HG02973 (cell line): Measurements from ENCODE around the gene NR2F2.

Experiments used
- ATAC-seq: cut with Tn5 transposase; IDR thresholded peaks from one replicate; pipeline ENCODE4 v1.9.1; 2021; ENCODE audit warnings: moderate library complexity; ENCODE audit not compliant: unreplicated experiment

The NR2F2 gene

DNA sequence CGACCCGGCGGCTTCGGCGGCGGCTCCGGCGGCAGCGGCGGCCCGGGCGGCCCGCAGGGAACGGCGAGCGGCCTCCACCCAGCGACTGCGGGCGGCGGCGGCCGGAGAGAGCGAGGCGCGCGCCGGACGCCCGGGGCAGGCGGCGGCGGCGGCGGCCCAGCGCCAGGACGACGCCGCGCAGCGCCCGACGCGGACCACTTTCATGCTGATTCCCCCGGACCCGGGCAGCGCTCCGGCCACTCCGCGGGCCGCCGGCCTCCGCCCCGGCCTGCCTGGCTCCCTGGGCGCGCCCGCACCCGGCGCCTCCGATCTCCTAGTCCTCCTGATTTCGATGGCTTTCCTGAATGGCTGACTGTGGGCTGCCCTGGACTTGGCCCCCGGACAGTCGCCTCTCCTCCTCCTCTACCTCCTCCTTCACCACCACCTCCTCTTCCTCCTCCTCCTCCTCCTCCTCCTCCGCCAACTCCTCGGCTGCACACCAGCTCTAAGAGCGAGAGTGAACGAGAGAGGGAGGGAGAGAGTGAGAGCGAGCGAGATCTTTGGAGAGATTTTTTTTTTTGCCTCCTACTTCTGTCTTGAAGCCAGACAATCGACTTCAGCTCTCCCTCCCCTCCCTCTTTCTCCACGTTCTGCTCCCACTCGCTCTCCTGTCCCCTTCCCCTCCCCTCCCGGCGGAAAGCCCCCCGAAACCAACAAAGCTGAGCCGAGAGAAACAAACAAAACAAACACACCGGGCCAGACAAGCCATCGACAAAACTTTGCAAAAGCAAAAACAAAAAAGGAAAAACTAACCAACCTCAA is 844 bp downstream of the NR2F2 start:
- no peak for ATAC-seq

DNA sequence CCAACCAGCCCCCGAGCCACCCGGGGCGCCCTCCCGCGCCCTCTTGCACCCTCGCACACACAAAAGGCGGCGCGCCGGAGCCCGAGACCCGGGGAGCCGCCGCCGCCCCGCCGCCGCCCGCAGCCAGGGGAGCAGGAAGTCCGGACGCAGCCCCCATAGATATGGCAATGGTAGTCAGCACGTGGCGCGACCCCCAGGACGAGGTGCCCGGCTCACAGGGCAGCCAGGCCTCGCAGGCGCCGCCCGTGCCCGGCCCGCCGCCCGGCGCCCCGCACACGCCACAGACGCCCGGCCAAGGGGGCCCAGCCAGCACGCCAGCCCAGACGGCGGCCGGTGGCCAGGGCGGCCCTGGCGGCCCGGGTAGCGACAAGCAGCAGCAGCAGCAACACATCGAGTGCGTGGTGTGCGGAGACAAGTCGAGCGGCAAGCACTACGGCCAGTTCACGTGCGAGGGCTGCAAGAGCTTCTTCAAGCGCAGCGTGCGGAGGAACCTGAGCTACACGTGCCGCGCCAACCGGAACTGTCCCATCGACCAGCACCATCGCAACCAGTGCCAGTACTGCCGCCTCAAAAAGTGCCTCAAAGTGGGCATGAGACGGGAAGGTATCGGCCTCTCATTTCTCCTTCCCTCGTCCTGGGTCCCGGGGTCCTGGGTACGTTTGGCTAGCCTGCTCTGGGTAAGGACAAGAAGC is 1.6 kb downstream of the NR2F2 start:
- no peak for ATAC-seq

GRCh38 chr15:96332637-96333121 is 2.2 kb downstream of the NR2F2 start:
- ATAC-seq: no peak

DNA sequence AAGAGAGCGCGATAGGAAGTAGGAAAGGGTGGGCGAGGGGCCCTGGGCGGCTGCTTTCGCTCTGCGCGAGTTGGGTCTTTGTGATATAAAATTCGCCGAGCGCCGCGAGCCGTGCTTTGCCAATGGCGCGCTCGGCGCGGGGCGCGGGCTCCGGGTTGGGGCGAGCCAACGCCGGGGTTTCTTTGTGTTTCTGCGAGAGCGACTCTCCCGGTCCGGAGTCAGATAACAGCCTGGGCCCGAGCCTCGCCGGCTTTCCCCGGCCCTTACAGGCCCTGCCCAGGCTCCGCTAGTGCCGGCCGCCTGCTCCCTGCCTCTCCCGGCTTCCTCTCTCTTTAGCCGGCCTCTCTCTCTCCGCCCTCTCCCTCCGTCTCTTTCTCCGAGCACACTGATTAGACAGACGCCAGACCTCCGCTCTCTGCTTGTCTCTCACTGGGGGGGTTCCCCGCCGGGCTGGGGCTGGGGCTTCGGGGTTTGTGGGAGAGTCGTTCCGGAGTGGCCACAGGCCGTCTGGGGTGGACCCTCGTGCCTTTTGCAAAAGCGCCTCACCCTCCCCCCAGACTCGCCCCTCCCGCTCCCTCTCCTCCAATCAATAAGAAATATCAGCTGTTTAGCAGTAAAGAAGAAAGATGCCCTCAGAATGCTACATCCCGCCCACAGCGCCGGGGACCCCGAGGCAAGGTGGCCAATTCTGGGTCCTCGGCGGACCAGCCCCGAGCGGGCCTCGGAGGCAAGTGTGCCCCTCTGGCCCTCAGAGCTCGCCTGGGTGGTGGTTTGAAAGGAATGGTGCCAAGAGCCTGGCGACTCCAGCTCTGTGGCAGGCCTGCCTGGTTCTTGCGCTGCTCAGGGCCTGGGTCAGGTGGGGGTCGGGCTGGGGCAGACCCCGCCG is 2.9 kb downstream of the NR2F2 start:
- ATAC-seq: no peak

- ATAC-seq: no peak
Measured at GRCh38 chr15:96334017-96334704, 3.7 kb downstream of the NR2F2 start.

DNA sequence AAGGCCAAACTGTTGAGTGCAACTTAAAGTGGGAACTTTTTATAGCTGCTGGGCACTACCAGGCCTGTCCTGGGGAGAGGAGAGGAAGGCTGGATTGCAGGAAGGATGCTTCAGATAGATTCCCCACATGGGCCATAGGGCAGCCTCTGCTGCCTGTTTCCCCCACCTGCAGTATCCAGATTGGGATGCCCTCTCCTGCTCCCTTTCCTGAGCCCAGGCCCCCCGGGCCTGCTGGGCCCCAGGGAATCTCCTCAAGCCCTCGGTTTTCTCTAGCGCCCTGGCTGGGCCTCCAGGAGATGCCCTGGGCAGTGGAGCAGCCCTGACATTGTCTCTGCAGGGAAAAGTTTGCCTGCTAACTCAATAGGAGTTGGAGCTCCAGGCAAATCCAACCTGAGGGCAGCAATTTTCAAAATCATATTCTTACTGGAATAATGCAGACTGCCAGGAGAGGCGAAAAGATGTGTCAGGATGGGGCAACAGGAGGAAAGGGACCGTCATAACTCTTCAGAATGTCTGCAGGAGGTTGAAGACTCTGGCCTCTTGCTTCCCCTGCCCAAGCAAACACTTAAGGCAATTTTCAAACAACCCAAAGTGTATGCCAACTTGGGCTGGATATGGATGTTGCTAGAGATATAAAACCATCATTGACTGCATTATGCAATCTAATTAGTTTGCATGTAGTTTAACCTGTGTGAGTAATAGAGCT is 4.4 kb downstream of the NR2F2 start:
- ATAC-seq: no peak

GRCh38 chr15:96335411-96336024 is 5.0 kb downstream of the NR2F2 start:
- ATAC-seq: no peak

- no peak for ATAC-seq
Measured at GRCh38 chr15:96336108-96336595, 5.7 kb downstream of the NR2F2 start.

- no peak for ATAC-seq
Measured at GRCh38 chr15:96336596-96337364, 6.3 kb downstream of the NR2F2 start.

DNA sequence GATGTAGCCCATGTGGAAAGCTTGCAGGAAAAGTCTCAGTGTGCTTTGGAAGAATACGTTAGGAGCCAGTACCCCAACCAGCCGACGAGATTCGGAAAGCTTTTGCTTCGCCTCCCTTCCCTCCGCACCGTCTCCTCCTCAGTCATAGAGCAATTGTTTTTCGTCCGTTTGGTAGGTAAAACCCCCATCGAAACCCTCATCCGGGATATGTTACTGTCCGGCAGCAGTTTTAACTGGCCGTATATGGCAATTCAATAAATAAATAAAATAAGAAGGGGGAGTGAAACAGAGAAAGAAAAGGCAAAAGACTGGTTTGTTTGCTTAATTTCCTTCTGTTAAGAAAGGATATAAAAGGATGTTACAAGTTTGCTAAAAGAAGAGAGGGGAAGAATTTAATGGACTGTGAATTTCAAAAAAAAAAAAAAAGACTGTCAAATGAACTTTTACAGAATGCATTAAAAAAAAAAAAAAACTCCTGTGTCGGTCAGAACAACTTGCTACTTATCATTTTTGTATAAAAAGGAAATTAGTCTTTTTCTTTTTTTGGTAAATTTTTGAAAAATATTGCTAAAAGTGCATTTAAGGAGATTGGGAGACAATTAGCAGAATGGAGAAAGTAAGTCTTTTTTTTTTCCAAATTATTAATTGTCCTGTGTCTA is 7.0 kb downstream of the NR2F2 start:
- no peak for ATAC-seq

DNA sequence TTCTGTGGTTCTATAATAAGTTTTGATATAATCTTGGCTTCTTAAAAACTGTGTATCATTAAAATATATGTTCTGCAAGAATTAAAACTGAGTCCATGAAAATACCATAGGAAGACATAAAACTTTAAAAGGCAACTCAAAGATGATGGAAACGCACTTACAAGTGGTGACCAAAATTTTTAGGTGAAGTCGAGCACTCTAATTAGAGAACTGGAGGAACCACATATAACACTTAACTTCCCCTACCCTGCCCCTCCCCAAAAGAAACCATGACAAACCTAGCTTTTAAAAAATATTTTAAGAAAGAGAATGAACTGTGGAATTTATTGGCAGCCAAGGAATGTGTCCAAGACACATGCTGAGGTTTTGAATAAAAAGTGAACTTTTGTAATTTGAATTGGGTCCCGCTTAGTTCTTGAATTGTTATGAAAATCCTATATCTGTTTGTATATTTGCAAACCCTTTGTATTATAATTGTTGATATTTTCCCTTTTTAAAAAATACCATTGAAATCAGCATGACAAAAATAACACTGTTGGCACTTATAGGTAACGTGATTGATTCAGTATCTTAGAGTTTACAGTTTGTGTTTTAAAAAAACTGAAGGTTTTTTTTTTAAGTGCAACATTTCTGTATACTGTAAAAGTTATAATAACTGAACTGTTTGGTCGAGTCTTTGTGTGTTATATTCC is 7.7 kb downstream of the NR2F2 start:
- no peak for ATAC-seq

DNA sequence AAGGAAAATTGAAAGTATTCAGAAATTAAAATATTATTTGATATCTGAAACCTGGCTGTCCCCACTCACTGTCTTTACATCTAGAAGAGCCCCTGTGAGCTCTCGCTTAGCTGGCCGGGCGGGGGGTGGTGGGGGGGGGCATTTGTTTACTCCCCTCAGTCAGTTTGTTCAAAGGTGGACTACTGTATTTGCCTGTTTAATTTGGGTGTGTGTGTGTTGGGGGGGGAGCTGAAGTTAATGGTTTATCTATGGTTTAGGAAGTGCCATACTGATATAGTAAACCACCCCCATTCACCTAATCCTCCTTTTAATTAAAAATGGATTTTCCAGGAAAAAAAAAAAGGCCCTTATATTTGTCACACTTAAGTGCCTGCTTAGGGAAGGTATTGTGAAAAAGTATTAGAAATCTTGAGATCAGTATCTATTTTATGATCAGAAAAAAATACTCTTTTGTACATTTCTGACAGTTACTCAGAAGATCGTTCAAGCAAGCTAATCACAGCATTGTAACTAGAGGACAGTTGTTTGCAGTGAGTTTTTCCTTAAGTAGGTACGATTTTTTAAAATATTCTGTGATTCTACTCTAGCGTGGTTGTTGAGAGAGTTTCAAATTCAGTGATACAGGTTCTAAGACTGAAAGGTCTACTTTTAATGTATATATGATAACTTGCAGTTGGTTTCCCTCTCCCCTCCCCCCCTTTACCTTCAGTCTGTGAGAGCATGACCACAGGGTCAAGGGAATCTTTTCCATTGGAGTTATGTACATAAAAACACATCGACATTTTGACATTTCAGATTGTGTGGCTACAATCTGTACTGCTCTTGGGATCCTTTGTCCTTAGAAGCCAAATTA is 8.5 kb downstream of the NR2F2 start:
- no peak for ATAC-seq

DNA sequence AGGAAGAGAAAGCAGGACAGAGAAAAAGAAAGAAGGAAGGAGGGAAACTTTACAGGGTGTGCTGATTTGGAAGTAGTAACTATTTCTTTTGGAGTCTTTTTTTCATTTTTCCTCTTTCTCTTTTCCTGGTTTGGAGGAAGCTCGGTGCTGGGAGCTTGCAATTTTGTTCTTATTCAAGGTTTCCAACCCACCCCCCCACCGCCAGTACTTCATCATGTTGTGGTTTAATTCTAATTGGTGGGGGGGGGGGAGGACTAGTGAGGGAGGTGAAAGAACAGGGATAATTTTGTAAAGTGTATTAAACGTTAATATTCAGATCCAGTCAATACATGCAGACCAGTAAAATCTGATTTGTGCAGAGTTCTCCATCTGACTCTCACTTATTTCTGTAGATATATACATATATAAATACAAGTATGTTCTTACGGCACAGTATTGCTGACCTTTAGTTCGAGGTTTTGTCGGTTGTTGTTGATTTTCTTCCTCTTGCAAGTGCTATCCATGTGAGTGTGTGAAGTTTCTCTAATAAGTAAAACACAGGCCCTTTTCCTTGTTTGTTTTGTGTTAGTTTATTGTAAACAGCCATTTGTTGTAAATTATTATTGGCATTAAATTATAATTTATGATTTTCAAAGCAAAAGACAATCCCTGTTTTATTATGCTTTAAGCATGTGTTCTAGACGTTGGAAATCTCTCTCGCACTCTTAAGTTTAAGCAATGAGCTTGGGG is 9.3 kb downstream of the NR2F2 start:
- no peak for ATAC-seq

DNA sequence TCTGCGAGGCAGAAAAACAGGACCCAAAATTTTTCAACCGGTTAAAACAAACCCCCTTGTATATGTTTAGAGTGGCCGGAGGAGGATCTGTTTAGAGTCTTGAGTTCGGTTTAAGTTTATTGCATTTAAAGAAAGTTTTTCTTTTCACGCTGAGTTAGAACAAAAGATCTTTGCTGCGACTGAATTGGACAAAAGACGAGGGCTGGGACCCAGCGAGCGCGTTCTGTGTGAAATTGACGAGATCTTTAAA is 9.8 kb downstream of the NR2F2 start:
- no peak for ATAC-seq

DNA sequence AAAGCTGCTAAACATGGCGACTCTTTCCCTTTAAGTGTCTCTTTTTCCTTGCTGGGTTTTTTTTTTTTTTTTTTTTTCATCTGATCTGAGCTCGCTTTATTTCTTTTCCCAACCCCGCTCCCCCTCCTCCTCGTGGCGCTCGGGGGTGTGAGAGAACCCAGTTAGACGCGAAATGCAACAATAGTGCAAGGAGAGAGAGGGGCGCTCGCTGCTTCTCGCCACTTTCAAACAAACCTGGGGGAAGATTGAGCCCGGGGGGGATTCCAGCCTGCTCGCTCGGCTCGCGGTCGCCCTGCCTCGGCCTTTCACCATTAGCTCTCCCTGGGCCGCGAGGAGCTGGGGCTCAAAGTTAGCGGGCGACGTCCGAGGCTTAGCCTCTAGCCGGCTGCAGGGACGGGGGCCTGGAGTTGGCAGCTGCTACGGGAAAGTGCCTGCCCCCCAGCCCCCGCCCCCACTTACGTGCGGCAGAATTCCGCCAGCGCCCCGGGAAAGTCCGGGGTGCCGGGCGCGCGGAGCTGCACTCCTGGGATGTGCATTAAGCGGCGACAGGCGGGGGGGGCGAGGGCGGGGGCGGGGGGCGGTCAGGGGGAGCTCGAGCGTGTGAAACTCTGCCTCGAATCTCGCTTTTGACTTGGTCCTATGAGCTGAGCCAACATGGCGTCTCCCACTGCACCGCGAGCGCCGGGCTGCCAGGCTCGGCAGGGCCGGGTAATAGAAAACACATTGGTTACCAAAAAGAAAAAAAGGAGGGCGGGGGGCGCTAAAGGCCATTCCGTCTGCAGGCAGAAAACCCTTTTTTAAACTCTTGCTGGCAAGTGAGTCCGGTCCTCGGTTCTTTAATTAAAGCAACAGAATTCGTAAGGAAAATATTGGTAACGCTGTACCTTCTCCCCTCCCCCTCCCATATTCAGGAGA is 10.4 kb downstream of the NR2F2 start:
- ATAC-seq: no peak
